Left ventricle myocardium inferior (tissue), 1 donor: ENCODE measurements around the gene POLR1H. TPM values are rescaled to one million over a fixed set of nuclear protein-coding genes. Genes with fewer than 3 reads are reported as not detected.
"Not testable (repeated sequence)": the region's sequence is repeated elsewhere in the genome, so short reads cannot be mapped to it uniquely, and the experiment has no call there.

Source experiments
- DNase-seq: peaks from one replicate; pipeline ENCODE4 v3.0.0-alpha.2; 2020
- H3K27ac ChIP-seq: fragments of 200-600 bp; replicated peaks from 2 replicates; pipeline ENCODE4 v1.8.0; 2021
- H3K27me3 ChIP-seq: fragments of 200-600 bp; 2 replicates; pipeline ENCODE4 v1.8.0; 2021; ENCODE audit warnings: low read depth
- H3K36me3 ChIP-seq: fragments of 200-600 bp; 2 replicates; pipeline ENCODE4 v1.8.0; 2021
- H3K4me1 ChIP-seq: fragments of 200-600 bp; 2 replicates; pipeline ENCODE4 v1.8.0; 2021
- H3K4me3 ChIP-seq: fragments of 200-600 bp; 2 replicates; pipeline ENCODE4 v1.8.0; 2021; ENCODE audit warnings: mild to moderate bottlenecking, moderate library complexity
- H3K9me3 ChIP-seq: fragments of 200-600 bp; replicated peaks from 2 replicates; pipeline ENCODE4 v1.8.0; 2021
- intact Hi-C: fragments of 100-400 bp; cut with micrococcal nuclease; formaldehyde crosslinking; loops from one replicate; pipeline ENCODE4 v1.11.0; 2022
- total RNA-seq: library from RNA; stranded (reverse); fragmentation: NEBNext Ultra II Directional; extraction: Animal tissue kit (Norgen Biotek cat#: 25700); gene quantifications from one replicate; pipeline ENCODE4 v1.2.1, GENCODE V29; 2021
- TF ChIP-seq, protein P1 (sequence below): fragments of 200-600 bp; IDR thresholded peaks from 2 replicates; pipeline ENCODE4 v1.8.0; 2021; ENCODE audit warnings: antibody characterized with exemption, mild to moderate bottlenecking, borderline replicate concordance
- donor health status: DM: no; HTN: yes; CAD: no; lungs with severe emphysema.

Gene POLR1H
- total RNA-seq, 1 donor from 2014 or later: 17.5 TPM

DNA sequence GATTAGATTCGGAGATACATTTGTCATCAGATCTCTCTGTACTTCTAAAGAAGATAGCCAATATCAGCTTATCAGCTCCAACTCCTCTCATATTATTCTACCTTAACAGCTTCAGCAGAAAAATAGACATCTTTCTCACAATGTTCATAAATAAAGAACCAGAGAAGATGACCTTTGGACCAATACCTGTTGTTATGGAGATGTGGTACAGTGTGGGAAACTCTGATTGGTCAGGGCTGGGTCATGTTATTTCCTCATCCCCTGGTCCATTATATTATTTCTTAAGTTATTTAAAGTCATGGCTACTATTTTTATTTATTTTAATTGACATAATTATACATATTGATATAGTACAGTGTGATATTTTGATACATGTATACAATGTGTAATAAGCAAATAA, 35.9 kb upstream of the POLR1H start:
- Histone ChIP-seq H3K9me3 (no peaks in the 10 kb centered on the region), H3K27me3 (no peaks in the 10 kb centered on the region), H3K27ac (no peak overlapping the region), H3K4me1 (no peaks in the 10 kb centered on the region), H3K36me3 (peaks cover 14% of the 10 kb centered on the region), H3K4me3 (no peak overlapping the region)
- TF ChIP-seq, protein P1, sequence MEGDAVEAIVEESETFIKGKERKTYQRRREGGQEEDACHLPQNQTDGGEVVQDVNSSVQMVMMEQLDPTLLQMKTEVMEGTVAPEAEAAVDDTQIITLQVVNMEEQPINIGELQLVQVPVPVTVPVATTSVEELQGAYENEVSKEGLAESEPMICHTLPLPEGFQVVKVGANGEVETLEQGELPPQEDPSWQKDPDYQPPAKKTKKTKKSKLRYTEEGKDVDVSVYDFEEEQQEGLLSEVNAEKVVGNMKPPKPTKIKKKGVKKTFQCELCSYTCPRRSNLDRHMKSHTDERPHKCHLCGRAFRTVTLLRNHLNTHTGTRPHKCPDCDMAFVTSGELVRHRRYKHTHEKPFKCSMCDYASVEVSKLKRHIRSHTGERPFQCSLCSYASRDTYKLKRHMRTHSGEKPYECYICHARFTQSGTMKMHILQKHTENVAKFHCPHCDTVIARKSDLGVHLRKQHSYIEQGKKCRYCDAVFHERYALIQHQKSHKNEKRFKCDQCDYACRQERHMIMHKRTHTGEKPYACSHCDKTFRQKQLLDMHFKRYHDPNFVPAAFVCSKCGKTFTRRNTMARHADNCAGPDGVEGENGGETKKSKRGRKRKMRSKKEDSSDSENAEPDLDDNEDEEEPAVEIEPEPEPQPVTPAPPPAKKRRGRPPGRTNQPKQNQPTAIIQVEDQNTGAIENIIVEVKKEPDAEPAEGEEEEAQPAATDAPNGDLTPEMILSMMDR: no peak
- DNase-seq: no peak
- intact Hi-C loops: no loop called here

DNA sequence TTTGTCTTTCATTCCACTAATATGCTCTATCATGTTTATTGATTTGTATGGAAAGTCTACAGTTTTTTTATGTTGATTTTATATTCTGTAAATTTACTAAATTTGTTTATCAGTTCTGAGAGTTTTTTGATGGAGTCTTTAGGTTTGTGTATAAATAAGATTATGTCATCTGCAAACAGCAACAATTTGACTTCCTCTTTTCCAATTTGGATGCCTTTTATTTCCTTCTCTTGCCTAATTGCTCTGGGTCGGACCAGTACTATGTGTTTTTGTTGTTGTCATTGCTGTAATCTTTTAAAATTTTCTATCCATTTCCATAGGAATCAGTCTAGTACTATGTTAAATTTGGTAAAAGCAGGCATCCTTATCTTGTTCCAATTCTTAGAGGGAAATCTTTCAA, 31.5 kb upstream of the POLR1H start:
- Histone ChIP-seq H3K27ac (no peak overlapping the region), H3K4me3 (no peak overlapping the region), H3K9me3 (no peaks in the 10 kb centered on the region), H3K27me3 (no peaks in the 10 kb centered on the region), H3K4me1 (no peaks in the 10 kb centered on the region), H3K36me3 (peaks cover 18% of the 10 kb centered on the region)
- DNase-seq: no peak
- intact Hi-C loops: no loop called here
- TF ChIP-seq, protein P1: no peak

DNA sequence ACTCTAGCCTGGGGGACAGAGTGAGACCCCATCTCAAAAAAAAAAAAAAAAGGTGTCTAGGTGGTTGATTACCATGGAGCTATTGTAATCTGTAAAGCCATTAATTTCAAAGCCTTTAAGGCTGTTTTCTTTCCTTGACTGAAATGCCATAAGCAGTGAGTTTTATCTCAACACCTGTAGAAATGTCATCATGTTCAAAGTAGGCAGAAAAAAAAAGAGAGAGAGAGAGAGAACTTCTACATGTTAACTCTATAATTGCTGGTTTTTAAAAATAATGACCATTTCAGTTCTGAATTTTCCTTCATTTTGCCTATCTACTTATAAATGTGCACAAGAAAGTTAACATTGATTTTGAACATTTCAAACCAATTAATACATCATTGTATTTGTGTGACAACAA, 29.7 kb upstream of the POLR1H start:
- Histone ChIP-seq H3K4me3 (no peak overlapping the region), H3K27ac (no peak overlapping the region), H3K27me3 (no peaks in the 10 kb centered on the region), H3K9me3 (no peaks in the 10 kb centered on the region), H3K4me1 (no peaks in the 10 kb centered on the region), H3K36me3 (peaks cover 21% of the 10 kb centered on the region)
- TF ChIP-seq, protein P1: no peak
- DNase-seq: no peak
- intact Hi-C loops: no loop called here

DNA sequence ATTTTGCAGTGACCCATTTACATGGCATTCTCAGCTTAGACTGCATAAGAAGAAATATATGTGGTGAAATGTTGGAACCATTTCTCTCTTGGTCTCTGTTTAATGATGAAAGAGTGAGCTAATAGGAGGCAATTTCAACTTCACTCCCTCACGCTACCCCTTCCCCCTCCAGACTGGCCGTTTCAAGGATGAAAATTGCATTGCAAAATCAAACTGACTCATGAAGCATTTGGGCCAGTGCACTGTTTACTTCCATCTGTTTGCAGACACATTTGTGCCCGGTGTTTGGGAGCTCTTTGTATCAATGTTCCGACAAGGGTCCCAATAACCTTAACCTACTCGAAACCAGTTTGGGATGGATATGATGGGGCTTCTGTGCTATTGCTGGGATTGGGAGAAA, 27.6 kb upstream of the POLR1H start:
- intact Hi-C loops, H3K27me3 ChIP-seq, H3K4me1 ChIP-seq, DNase-seq, H3K27ac ChIP-seq, H3K4me3 ChIP-seq, H3K9me3 ChIP-seq: not testable (repeated sequence)
- peaks cover 21% of the 10 kb centered on the region for H3K36me3 ChIP-seq

DNA sequence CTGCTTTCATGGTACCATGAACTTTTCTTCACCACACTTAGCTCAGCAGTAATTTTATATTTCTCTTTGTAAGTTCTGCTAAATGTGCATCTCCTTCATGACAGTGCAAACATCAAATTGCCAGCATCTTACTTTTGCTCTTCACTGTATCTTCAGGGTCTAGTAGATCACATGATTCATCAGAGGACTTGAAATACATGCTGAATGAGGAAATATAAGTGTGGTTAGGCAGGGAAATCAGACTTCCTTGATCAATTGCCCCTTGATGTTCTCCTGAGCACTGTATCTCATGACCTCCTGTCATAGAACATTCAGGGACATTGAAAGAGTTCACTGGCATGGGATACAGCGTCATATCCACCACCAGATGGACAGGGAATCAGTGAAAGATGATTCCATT, 25.3 kb upstream of the POLR1H start:
- H3K27me3 ChIP-seq: no peaks in the 10 kb centered on the region
- no peak overlapping the region for H3K27ac ChIP-seq
- intact Hi-C loops: no loop called here
- no peak for DNase-seq
- no peaks in the 10 kb centered on the region for H3K4me1 ChIP-seq
- TF ChIP-seq, protein P1: no peak
- H3K9me3 ChIP-seq: no peaks in the 10 kb centered on the region
- H3K4me3 ChIP-seq: no peak overlapping the region
- peaks cover 21% of the 10 kb centered on the region for H3K36me3 ChIP-seq

DNA sequence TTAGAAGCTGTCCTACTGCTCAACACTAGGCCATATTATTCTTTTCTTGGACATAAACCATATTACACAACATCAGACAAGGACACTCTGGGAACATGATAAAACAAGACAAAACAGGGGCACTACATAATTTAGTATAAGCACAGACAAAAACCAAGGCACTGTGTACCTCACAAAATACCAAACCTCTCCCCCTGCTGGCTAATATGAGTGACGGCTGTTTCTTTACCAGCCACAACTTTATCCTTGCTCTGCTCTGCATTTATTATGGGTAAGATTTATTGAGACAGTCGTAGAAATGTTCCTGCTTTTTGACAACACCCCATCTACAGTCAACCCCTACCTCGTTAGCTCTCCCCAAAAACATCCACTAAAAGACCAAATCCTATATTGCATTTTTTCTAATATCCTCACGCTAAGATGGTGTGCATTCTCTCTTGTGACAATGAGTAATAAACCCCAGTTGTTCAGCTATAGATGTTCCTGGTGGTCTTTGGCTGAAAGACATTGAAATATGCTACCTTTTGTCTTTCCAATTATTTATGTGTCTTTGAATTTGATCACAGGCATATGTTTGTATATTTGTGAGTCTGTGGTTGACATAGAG, 23.8 kb upstream of the POLR1H start:
- Histone ChIP-seq H3K4me3 (no peak overlapping the region), H3K27me3 (no peaks in the 10 kb centered on the region), H3K36me3 (peaks cover 13% of the 10 kb centered on the region), H3K27ac (no peak overlapping the region), H3K4me1 (peaks cover 6% of the 10 kb centered on the region), H3K9me3 (no peaks in the 10 kb centered on the region)
- no peak for DNase-seq
- intact Hi-C loops: no loop called here
- TF ChIP-seq, protein P1: peak; percentile 53
